Breast epithelium (tissue), 3 donors: ENCODE measurements around the gene HNRNPA1.
"Not testable (repeated sequence)": the region's sequence is repeated elsewhere in the genome, so short reads cannot be mapped to it uniquely, and the experiment has no call there.

Experiments used
- CTCF ChIP-seq, 3 donors: fragments of 450-650 bp; IDR thresholded peaks; one replicate each; pipeline ENCODE4 v1.5.1; 2016 to 2017; ENCODE audit warnings: antibody characterized with exemption in 3 of 3, mild to moderate bottlenecking in 3 of 3, moderate library complexity in 3 of 3
- POLR2A ChIP-seq: fragments of 450-650 bp; IDR thresholded peaks from one replicate; pipeline ENCODE4 v1.6.1; 2016; ENCODE audit warnings: antibody characterized with exemption, mild to moderate bottlenecking, moderate library complexity

GRCh38 chr12:54281261-54281638 is 724 bp downstream of the HNRNPA1 start:
- TF ChIP-seq CTCF (IDR thresholded peaks at IDR 0.05); POLR2A: not testable (repeated sequence)
